ENCODE measurements around the gene BCL11A.
A peak's percentile ranks its signal among the peaks of the same experiment; 100 is the strongest.

BCL11A gene

DNA sequence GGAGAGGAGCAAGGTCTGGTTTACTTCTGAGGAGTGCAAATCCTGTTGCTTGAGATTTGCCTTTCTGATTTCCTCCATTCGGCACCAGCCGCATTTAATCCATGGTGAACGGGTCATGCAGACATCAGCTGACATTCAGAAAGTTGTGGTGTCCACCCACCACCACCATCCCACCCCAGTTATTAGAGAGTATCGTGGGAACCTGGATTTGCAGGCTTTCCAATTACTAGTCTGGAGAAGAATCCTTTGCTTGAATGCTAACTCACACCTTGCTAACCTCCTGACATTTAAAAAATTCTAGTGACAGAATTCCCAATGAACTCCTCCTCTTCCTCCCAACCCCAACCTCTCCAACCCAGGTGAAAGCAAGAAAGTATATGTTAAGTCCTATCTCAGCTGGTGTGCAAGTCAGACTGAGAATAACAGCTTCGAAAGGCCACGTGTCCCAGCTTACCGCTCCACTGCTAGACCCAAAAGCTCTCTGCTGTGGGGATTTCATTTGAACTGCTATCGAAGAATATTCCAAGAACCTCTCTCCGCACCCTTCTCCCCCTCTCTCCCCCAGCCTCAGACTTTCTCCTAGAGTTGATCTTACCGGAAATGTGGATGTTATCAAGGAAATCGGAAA, 17.7 kb downstream of the BCL11A start:
- no peak for DNase-seq (ENCODE audit: low read depth in 2 of 2)
- no peak overlapping the region for H3K4me3 ChIP-seq (replicated peaks in 1 of 2; ENCODE audit: low read depth in 2 of 2, low read length in 2 of 2)
- TF ChIP-seq, protein P1, sequence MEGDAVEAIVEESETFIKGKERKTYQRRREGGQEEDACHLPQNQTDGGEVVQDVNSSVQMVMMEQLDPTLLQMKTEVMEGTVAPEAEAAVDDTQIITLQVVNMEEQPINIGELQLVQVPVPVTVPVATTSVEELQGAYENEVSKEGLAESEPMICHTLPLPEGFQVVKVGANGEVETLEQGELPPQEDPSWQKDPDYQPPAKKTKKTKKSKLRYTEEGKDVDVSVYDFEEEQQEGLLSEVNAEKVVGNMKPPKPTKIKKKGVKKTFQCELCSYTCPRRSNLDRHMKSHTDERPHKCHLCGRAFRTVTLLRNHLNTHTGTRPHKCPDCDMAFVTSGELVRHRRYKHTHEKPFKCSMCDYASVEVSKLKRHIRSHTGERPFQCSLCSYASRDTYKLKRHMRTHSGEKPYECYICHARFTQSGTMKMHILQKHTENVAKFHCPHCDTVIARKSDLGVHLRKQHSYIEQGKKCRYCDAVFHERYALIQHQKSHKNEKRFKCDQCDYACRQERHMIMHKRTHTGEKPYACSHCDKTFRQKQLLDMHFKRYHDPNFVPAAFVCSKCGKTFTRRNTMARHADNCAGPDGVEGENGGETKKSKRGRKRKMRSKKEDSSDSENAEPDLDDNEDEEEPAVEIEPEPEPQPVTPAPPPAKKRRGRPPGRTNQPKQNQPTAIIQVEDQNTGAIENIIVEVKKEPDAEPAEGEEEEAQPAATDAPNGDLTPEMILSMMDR (IDR thresholded peaks at IDR 0.05; ENCODE audit: low read depth, low read length): no peak

DNA sequence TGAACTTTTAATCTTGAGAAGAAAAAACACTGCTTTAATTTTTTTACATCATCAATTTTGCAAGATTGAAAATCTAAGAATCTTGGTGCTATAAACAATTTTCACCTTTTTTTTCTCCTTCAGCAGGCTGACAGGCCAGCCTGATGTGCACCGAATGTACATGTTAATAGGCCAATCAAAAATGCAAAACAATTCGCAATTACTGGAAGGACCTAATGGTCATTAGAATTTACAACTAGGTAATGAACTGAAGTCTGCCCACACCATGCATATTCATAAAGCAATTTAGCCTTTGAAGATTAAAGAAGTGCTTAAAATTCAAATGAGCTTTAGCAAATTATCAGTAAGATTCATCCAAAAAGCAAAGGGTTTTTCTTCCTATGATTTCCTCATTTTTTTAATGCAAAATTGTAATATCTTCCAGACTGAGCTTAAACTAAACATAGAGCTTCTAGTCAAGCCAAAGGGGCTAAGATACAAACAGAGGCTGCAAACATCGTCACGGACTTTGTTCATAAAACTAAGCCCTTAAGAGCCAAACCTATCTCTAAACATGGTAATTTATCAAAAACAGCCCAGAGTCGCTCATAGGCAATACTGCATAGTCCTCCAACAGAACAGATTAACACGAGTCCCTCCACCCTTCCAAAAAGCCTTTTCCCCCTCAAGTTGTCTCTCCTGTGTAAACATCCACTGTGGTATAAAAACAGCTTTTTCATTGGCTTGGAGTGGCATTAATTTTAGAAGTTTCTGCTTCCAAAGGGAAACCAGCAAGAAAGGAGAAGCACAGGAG, 18.4 kb downstream of the BCL11A start:
- no peak for DNase-seq (ENCODE audit: low read depth in 2 of 2)
- H3K4me3 ChIP-seq (replicated peaks in 1 of 2; ENCODE audit: low read depth in 2 of 2, low read length in 2 of 2): no peak overlapping the region
- TF ChIP-seq, protein P1 (IDR thresholded peaks at IDR 0.05; ENCODE audit: low read depth, low read length): no peak

DNA sequence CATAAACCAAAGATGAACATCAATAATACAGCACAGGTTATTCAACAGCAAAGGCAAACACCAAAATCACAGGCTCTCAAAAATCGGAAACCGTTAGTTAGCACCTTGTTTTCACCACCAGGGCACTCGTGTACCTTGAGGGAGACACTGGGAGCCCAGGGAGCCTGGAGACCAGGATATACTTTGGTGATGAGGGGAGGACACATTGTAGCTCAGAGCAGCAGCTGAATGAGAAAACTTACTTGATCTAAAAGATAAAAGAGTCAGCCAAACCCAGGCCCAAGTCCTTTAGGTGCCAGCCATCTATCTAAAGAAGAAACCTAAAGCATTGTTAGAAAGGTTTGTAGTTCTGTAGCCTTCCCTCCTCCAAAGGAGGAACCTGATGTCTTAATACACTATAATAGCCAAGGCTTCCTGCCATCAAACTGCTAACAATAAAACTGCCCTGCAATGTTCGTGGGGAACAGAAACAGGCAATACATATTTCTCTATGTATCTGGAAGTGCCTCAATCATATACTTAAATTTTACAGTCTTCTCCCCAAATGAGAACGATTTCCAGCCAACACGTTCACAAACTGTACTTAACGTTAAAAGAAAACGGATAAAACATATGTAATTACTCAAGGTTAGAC, 19.3 kb downstream of the BCL11A start:
- no peak overlapping the region for H3K4me3 ChIP-seq (replicated peaks in 1 of 2; ENCODE audit: low read depth in 2 of 2, low read length in 2 of 2)
- TF ChIP-seq, protein P1 (IDR thresholded peaks at IDR 0.05; ENCODE audit: low read depth, low read length): no peak
- DNase-seq (ENCODE audit: low read depth in 2 of 2): no peak

DNA sequence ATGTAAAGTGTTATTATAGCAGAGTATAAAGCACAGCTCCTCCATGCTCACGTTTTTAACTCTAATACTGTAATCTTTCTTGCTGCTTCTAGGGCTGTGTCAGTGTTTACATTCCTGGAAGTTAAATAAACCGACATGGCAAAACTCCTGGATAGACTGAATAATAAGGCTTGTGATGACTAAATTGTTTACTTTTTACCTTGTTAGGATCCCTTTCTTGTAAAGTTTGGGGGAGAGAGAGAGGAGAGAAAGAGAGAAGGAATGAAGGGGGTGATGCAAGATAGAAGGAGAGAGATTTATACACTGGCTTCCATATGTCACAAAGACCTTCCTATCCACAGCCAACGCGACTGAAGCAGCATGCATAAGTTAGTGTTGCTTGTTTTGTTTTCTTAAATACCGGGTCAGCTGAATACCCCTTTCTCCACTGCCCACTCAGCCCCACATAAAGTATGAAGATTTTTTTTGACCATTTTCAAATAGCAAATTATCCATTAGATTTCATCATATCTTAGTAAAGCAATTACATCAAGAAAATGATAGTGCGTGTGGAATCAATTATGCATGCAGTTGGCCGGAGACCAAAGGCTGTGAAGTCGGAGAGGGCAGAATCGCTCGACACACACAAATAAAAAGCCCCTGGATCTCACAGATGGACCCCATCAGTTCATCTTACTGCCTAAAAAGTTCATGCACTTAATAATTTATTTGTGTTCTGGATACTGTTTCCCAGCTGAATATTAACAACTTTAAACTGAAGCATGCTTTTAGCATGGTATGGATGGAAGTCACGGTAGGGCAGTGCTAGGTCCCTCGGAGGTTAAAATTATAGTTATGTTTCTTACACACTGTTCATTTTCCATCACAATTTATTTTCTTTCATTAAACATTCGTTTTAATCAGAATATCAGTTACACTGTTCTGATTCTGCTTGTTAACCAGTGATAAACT, 20.1 kb downstream of the BCL11A start:
- TF ChIP-seq, protein P1 (IDR thresholded peaks at IDR 0.05; ENCODE audit: low read depth, low read length): no peak
- H3K4me3 ChIP-seq (replicated peaks in 1 of 2; ENCODE audit: low read depth in 2 of 2, low read length in 2 of 2): no peak overlapping the region

DNA sequence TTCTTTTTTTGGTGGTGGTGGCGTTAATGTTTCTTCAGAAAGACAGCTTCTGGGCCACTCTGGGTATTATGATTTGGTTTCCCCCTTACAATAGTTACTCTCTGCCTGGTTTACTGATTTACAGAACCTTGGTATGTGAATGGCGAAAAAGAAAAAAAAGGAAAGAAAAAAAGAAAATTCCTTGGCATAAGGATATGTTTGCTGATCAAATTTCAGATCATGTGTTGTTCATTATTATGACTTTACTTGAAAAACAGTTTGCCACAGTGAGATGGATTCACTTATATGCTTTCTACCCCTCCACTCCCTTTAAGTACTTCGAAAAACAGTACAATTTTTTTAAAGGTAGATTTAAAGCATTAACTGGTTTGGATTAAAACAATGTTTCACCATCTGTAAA, 21.0 kb downstream of the BCL11A start:
- no peak overlapping the region for H3K4me3 ChIP-seq (replicated peaks in 1 of 2; ENCODE audit: low read depth in 2 of 2, low read length in 2 of 2)
- no peak for DNase-seq (ENCODE audit: low read depth in 2 of 2)
- TF ChIP-seq, protein P1 (IDR thresholded peaks at IDR 0.05; ENCODE audit: low read depth, low read length): no peak

More for the DNA sequence above, 20.1 kb downstream of the BCL11A start:
- peak in 1 of 2 donors; percentile 3 for DNase-seq (ENCODE audit: low read depth in 2 of 2)

DNA sequence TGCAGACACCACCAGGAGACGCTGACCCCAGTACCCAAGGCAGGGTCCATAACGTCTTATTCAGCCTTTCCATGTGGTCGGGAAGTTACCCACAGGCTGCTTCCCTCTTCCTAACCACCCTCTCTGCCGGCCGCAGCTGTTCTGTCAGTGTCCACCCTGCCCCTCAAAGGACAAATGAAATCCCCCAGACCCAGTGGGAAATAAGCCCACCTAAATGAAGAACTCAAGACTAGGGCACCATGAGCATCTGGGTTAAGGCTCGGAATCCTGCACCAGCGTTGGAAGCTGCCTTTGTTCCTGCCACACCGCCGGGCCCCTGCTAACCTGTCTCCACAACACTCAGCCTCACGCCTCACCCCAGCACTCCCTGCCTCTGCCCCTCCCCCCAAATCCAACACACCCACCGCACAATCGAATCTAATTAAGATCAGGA, 21.7 kb downstream of the BCL11A start:
- no peak for DNase-seq (ENCODE audit: low read depth in 2 of 2)
- TF ChIP-seq, protein P1 (IDR thresholded peaks at IDR 0.05; ENCODE audit: low read depth, low read length): no peak
- no peak overlapping the region for H3K4me3 ChIP-seq (replicated peaks in 1 of 2; ENCODE audit: low read depth in 2 of 2, low read length in 2 of 2)

Data from cardiac fibroblast (primary cell).